NCI-H1105 (cell line): Measurements from ENCODE around the gene TMEM181.
"Not testable (repeated sequence)": the region's sequence is repeated elsewhere in the genome, so short reads cannot be mapped to it uniquely, and the experiment has no call there.

Experiments
- DNase-seq: peaks from one replicate; lab custom pipeline; 2025; lab: John Stamatoyannopoulos, UW

The TMEM181 gene

GRCh38 chr6:158621694-158622544 is 62.0 kb downstream of the TMEM181 start:
- no peak for DNase-seq

- no peak for DNase-seq
Measured at GRCh38 chr6:158622545-158623190, 62.8 kb downstream of the TMEM181 start.

- DNase-seq, result no peak
Measured at GRCh38 chr6:158624684-158625682, 65.1 kb downstream of the TMEM181 start.

- no peak for DNase-seq
Measured at GRCh38 chr6:158625881-158626305, 66.0 kb downstream of the TMEM181 start.

- DNase-seq, result no peak
Measured at GRCh38 chr6:158626360-158627167, 66.7 kb downstream of the TMEM181 start.

GRCh38 chr6:158627168-158627939 is 67.5 kb downstream of the TMEM181 start:
- no peak for DNase-seq

- DNase-seq, result no peak
Measured at GRCh38 chr6:158627940-158628211, 68.0 kb downstream of the TMEM181 start.

GRCh38 chr6:158628542-158628941 is 68.7 kb downstream of the TMEM181 start:
- DNase-seq, result no peak

GRCh38 chr6:158629367-158630221 is 69.7 kb downstream of the TMEM181 start:
- DNase-seq, result no peak

GRCh38 chr6:158630938-158631616 is 71.2 kb downstream of the TMEM181 start:
- no peak for DNase-seq

- DNase-seq, result no peak
Measured at GRCh38 chr6:158631678-158632537, 72.0 kb downstream of the TMEM181 start.

- DNase-seq, result not testable (repeated sequence)
Measured at GRCh38 chr6:158632538-158633119, 72.7 kb downstream of the TMEM181 start.

- DNase-seq, result no peak
Measured at GRCh38 chr6:158633127-158633526, 73.2 kb downstream of the TMEM181 start.

- DNase-seq, result no peak
Measured at GRCh38 chr6:158634695-158635426, 75.0 kb downstream of the TMEM181 start.

GRCh38 chr6:158635427-158636073 is 75.7 kb downstream of the TMEM181 start:
- no peak for DNase-seq

GRCh38 chr6:158636778-158637177 is 76.9 kb downstream of the TMEM181 start:
- DNase-seq, result no peak
